Measurements from ENCODE around the gene RRP1. TPM values are rescaled to one million over a fixed set of nuclear protein-coding genes. Genes with fewer than 3 reads are reported as not detected.
A peak's percentile ranks its signal among the peaks of the same experiment; 100 is the strongest.

Gene RRP1
- total and polyA plus RNA-seq, 2 donors (not counting 1 experiment from before 2014, with no cell fraction given) = 8.6 to 12.7 TPM

GRCh38 chr21:43740497-43741156 lies 48.8 kb upstream of the RRP1 start:
- no peak overlapping the region for H3K9ac ChIP-seq (ENCODE audit: insufficient read depth, low read length)
- H3K4me1 ChIP-seq (ENCODE audit: control insufficient read depth, extremely low read depth, insufficient read depth, low read length) = no peaks in the 10 kb centered on the region
- H3K79me2 ChIP-seq (ENCODE audit: control insufficient read depth, insufficient read depth, low read length) = peaks cover 4% of the 10 kb centered on the region
- TF ChIP-seq EZH2 (IDR thresholded peaks at IDR 0.05; ENCODE audit: low read length, missing control alignments) (no peak), CTCF (conservative IDR thresholded peaks at IDR 0.05 in 1 of 2, IDR thresholded peaks at IDR 0.05 in 1 of 2; ENCODE audit: low read depth in 1 of 2, low read length in 2 of 2) (no peak)
- no peak overlapping the region for H3K4me2 ChIP-seq (ENCODE audit: extremely low read depth, insufficient read depth, low read length)
- no peaks in the 10 kb centered on the region for H3K9me3 ChIP-seq (ENCODE audit: control insufficient read depth, insufficient read depth, low read depth, low read length)
- DNase-seq (ENCODE audit: low read depth in 2 of 2) = peak in 1 of 2 donors; percentile 68
- no peaks in the 10 kb centered on the region for H3K27me3 ChIP-seq (ENCODE audit: control insufficient read depth, insufficient read depth, low read length)
- H2AFZ ChIP-seq (ENCODE audit: low read length) = no peak overlapping the region
- no peak overlapping the region for H3K4me3 ChIP-seq (replicated peaks in 1 of 4; ENCODE audit: control extremely low read depth in 1 of 4, insufficient read depth in 1 of 4, low read depth in 3 of 4, low read length in 4 of 4)
- no peaks in the 10 kb centered on the region for H4K20me1 ChIP-seq (ENCODE audit: control insufficient read depth, extremely low read depth, insufficient read depth, low read length)
- H3K27ac ChIP-seq (ENCODE audit: insufficient read depth, low read length) = no peak overlapping the region
- H3K36me3 ChIP-seq (ENCODE audit: control insufficient read depth, insufficient read depth, low read length) = peaks cover 15% of the 10 kb centered on the region

DNA sequence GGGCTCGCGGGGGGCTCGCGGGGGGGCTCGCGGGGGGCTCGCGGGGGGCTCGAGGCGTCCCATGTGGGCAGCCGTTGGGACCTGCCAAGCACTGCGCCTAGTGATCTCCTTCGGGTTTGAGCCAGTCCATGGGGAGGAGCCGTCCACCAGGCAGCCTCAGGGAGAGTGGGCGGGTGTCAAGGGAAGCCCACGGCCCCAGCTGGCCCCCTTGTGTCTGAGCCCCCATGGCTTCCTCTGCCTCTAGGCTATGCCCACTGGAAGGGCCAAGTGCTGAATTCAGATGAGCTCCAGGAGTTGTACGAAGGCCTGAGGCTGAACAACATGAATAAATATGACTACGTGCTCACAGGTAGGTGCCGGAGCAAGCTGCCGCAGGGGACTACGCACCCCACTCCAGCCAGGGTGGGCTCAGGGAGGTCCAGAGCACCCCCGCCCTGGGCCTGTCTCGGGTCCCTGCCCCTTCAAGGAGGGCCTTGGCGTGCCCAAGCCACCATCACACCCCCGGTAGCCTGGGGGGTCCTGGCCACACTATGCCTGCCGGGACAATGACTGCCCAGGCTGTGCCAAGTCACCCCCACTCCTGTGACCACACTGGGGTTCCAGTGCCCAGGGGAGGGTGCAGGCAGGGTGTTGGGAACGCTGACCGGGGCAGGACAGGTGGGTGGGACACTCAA lies 47.8 kb upstream of the RRP1 start:
- no peak overlapping the region for H2AFZ ChIP-seq (ENCODE audit: low read length)
- TF ChIP-seq CTCF (conservative IDR thresholded peaks at IDR 0.05 in 1 of 2, IDR thresholded peaks at IDR 0.05 in 1 of 2; ENCODE audit: low read depth in 1 of 2, low read length in 2 of 2) (no peak), EZH2 (IDR thresholded peaks at IDR 0.05; ENCODE audit: low read length, missing control alignments) (no peak)

GRCh38 chr21:43743947-43744346 lies 45.4 kb upstream of the RRP1 start:
- no peak overlapping the region for H3K4me3 ChIP-seq (replicated peaks in 1 of 4; ENCODE audit: control extremely low read depth in 1 of 4, insufficient read depth in 1 of 4, low read depth in 3 of 4, low read length in 4 of 4)
- no peak overlapping the region for H3K9ac ChIP-seq (ENCODE audit: insufficient read depth, low read length)
- H3K27ac ChIP-seq (ENCODE audit: insufficient read depth, low read length) = no peak overlapping the region
- no peak for DNase-seq (ENCODE audit: low read depth in 2 of 2)
- H3K4me2 ChIP-seq (ENCODE audit: extremely low read depth, insufficient read depth, low read length) = no peak overlapping the region
- H3K4me1 ChIP-seq (ENCODE audit: control insufficient read depth, extremely low read depth, insufficient read depth, low read length) = no peaks in the 10 kb centered on the region
- H3K36me3 ChIP-seq (ENCODE audit: control insufficient read depth, insufficient read depth, low read length) = peaks cover 16% of the 10 kb centered on the region
- no peak for TF ChIP-seq EZH2 (IDR thresholded peaks at IDR 0.05; ENCODE audit: low read length, missing control alignments)
- no peak for TF ChIP-seq CTCF (conservative IDR thresholded peaks at IDR 0.05 in 1 of 2, IDR thresholded peaks at IDR 0.05 in 1 of 2; ENCODE audit: low read depth in 1 of 2, low read length in 2 of 2)
- H4K20me1 ChIP-seq (ENCODE audit: control insufficient read depth, extremely low read depth, insufficient read depth, low read length) = no peaks in the 10 kb centered on the region
- no peaks in the 10 kb centered on the region for H3K27me3 ChIP-seq (ENCODE audit: control insufficient read depth, insufficient read depth, low read length)
- H2AFZ ChIP-seq (ENCODE audit: low read length) = no peak overlapping the region
- H3K79me2 ChIP-seq (ENCODE audit: control insufficient read depth, insufficient read depth, low read length) = no peaks in the 10 kb centered on the region
- H3K9me3 ChIP-seq (ENCODE audit: control insufficient read depth, insufficient read depth, low read depth, low read length) = no peaks in the 10 kb centered on the region

More for the DNA sequence above, 47.8 kb upstream of the RRP1 start:
- Histone ChIP-seq H4K20me1 (ENCODE audit: control insufficient read depth, extremely low read depth, insufficient read depth, low read length) (no peaks in the 10 kb centered on the region), H3K9ac (ENCODE audit: insufficient read depth, low read length) (no peak overlapping the region), H3K4me3 (replicated peaks in 1 of 4; ENCODE audit: control extremely low read depth in 1 of 4, insufficient read depth in 1 of 4, low read depth in 3 of 4, low read length in 4 of 4) (no peak overlapping the region), H3K36me3 (ENCODE audit: control insufficient read depth, insufficient read depth, low read length) (peaks cover 16% of the 10 kb centered on the region), H3K9me3 (ENCODE audit: control insufficient read depth, insufficient read depth, low read depth, low read length) (no peaks in the 10 kb centered on the region), H3K27me3 (ENCODE audit: control insufficient read depth, insufficient read depth, low read length) (no peaks in the 10 kb centered on the region), H3K4me2 (ENCODE audit: extremely low read depth, insufficient read depth, low read length) (no peak overlapping the region), H3K4me1 (ENCODE audit: control insufficient read depth, extremely low read depth, insufficient read depth, low read length) (no peaks in the 10 kb centered on the region), H3K79me2 (ENCODE audit: control insufficient read depth, insufficient read depth, low read length) (peaks cover 2% of the 10 kb centered on the region), H3K27ac (ENCODE audit: insufficient read depth, low read length) (no peak overlapping the region)
- no peak for DNase-seq (ENCODE audit: low read depth in 2 of 2)

Data from fibroblast of lung (primary cell).